ENCODE results near the gene REV3L. TPM values are rescaled to one million over a fixed set of nuclear protein-coding genes. Genes with fewer than 3 reads are reported as not detected.

The REV3L gene
- total and polyA plus RNA-seq, 2 donors (not counting 1 experiment from before 2014, with no cell fraction given): 42.9 to 127 TPM

DNA sequence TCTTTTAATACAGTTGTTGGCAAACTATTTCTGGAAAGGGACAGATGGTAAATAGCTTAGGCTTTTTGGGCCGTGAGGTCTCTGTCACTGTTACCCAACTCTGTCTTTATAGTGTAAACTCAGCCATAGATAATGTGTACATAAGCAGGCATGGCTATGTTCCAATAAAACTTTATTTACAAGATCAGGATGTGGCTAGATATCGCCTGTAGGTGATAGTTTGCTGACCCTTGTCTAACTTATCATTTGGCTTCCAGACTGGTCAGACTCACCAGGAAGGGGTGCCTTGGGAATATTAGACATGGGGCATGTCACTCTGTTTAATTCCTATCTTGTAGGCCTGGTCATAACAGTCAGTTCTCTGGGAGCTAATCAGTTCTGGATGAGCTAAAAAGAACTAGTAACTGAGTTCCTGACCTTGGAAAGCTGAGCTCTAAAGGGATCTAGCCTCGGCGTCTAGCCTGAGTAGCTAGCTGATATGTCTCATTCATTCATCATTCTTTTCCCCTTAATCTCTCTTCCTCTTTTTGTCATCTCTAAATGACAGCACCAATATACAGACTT, 232.1 kb downstream of the REV3L start:
- H2AFZ ChIP-seq (ENCODE audit: low read length): peak overlapping the region; percentile 45
- H3K4me2 ChIP-seq (ENCODE audit: extremely low read depth, insufficient read depth, low read length): no peak overlapping the region
- H3K27ac ChIP-seq (ENCODE audit: insufficient read depth, low read length): no peak overlapping the region
- no peak overlapping the region for H3K9ac ChIP-seq (ENCODE audit: insufficient read depth, low read length)
- H3K9me3 ChIP-seq (ENCODE audit: control insufficient read depth, insufficient read depth, low read depth, low read length): no peaks in the 10 kb centered on the region
- no peaks in the 10 kb centered on the region for H3K4me1 ChIP-seq (ENCODE audit: control insufficient read depth, extremely low read depth, insufficient read depth, low read length)
- no peak for TF ChIP-seq CTCF (conservative IDR thresholded peaks at IDR 0.05 in 1 of 2, IDR thresholded peaks at IDR 0.05 in 1 of 2; ENCODE audit: low read depth in 1 of 2, low read length in 2 of 2)
- no peak for TF ChIP-seq EZH2 (IDR thresholded peaks at IDR 0.05; ENCODE audit: low read length, missing control alignments)
- H3K36me3 ChIP-seq (ENCODE audit: control insufficient read depth, insufficient read depth, low read length): no peaks in the 10 kb centered on the region
- DNase-seq (ENCODE audit: low read depth in 2 of 2): no peak
- H3K4me3 ChIP-seq (replicated peaks in 1 of 4; ENCODE audit: control extremely low read depth in 1 of 4, insufficient read depth in 1 of 4, low read depth in 3 of 4, low read length in 4 of 4): no peak overlapping the region
- H3K27me3 ChIP-seq (ENCODE audit: control insufficient read depth, insufficient read depth, low read length): no peaks in the 10 kb centered on the region
- H4K20me1 ChIP-seq (ENCODE audit: control insufficient read depth, extremely low read depth, insufficient read depth, low read length): no peaks in the 10 kb centered on the region
- H3K79me2 ChIP-seq (ENCODE audit: control insufficient read depth, insufficient read depth, low read length): no peaks in the 10 kb centered on the region

Other genes starting within 250 kb of the REV3L start
- gene TRAF3IP2, start 122.7 kb upstream of the REV3L start, total RNA-seq: 15.2 and 37.0 TPM in 2 replicates
- gene TRAF3IP2, start 122.7 kb upstream of the REV3L start, polyA plus RNA-seq: 21.6 and 26.9 TPM in 2 replicates

All from fibroblast of lung (primary cell).